AG09309 (cell line): ENCODE measurements around the gene TTC27.

Experiments
- DNase-seq: peaks from one replicate; pipeline ENCODE4 v3.0.0-alpha.2; 2010; ENCODE audit warnings: low read depth
- H3K4me3 ChIP-seq: 2 replicates; pipeline ENCODE4 v1.5.1; 2011; ENCODE audit warnings: mild to moderate bottlenecking, low read depth, low read length, moderate library complexity; ENCODE audit not compliant: control insufficient read depth
- CTCF ChIP-seq: IDR thresholded peaks from 2 replicates; pipeline ENCODE4 v1.5.1; 2011; ENCODE audit warnings: mild to moderate bottlenecking, low read depth, low read length, inconsistent platforms; ENCODE audit not compliant: insufficient read depth, control insufficient read depth; ENCODE audit errors: missing control alignments

TTC27 gene

GRCh38 chr2:32663864-32664263 lies 36.0 kb downstream of the TTC27 start:
- DNase-seq = no peak
- TF ChIP-seq CTCF = no peak
- no peak overlapping the region for H3K4me3 ChIP-seq

- TF ChIP-seq CTCF = no peak
- H3K4me3 ChIP-seq = no peak overlapping the region
- no peak for DNase-seq
These were observed 38.9 kb downstream of the TTC27 start for GRCh38 chr2:32666704-32667103.

GRCh38 chr2:32668254-32668653 lies 40.4 kb downstream of the TTC27 start:
- no peak overlapping the region for H3K4me3 ChIP-seq
- no peak for DNase-seq
- no peak for TF ChIP-seq CTCF

DNA sequence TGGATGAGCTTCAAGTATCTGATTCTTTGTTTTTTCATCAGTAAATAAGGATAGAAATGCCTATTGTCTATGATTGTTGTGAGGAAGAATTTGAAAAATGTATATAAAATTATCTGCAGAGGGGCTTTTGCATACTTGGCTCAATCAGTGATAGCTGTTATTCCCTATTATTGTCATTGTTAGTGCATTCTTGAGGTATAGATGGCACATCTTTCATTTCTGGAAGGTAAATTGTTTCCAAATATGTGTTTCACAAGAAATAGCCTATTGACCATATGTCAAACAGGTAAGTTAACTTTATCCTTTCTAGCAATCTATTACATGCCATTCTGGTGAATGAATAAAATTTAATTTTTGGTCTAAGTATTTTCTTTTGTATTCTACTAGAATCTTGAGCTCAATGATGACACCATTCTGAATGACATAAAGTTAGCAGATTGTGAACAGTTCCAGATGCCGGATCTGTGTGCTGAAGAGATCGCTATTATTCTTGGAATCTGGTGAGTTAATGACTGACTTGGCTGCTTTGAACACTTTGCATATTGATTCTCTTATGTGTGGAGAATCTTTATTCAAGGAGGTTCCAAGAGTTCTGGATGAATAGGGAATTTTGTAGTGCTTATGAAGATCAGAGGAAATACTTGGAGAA lies 44.2 kb downstream of the TTC27 start:
- TF ChIP-seq CTCF = no peak
- no peak overlapping the region for H3K4me3 ChIP-seq
- DNase-seq = no peak

DNA sequence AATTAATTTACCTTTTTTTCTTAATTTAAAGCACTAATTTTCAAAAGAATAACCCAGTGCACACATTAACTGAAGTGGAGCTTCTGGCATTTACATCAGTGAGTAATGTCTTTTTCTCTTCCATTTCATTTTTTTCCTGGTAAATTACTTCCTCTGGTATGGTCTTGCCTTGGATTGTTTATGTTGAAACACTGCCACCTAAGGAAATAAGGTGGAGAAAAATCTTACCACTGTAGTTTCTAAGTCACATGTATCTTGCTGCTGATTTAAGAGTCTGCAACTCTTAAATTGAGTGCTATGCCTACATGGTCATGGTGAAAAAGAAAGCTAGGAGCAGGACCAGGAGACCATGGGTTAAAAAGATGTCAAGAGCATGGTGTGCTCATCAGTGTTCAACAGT lies 51.0 kb downstream of the TTC27 start:
- no peak overlapping the region for H3K4me3 ChIP-seq
- TF ChIP-seq CTCF = no peak
- peak; percentile 28 for DNase-seq

DNA sequence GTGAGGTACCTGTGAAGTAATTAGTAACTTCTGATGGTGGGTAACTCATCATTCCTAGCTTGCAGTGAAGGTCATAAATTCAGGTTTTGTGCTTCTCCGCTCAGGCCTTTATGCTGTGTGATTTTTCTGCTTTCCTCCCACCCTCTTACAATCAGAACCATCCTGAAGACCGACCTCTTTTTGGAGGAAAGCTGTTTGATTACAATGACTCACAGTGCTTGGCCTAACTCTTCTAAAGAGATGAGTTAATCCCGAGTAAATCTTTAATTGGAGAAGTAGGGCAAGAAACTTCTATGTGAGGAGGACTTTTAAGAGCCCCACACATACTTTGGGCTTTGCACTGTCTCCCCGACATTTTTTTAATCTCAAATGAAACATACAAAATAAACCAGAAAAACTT lies 53.1 kb downstream of the TTC27 start:
- no peak for TF ChIP-seq CTCF
- DNase-seq = no peak

GRCh38 chr2:32683520-32684086 lies 55.8 kb downstream of the TTC27 start:
- no peak for DNase-seq
- no peak overlapping the region for H3K4me3 ChIP-seq

More for the DNA sequence above, 53.1 kb downstream of the TTC27 start:
- H3K4me3 ChIP-seq = no peak overlapping the region

More at GRCh38 chr2:32683520-32684086, 55.8 kb downstream of the TTC27 start:
- TF ChIP-seq CTCF = no peak
